C4-2B (cell line): ENCODE results near the gene TBC1D22B.

Experiments
- H3K27ac ChIP-seq: fragments of 450-650 bp; 2 replicates; pipeline ENCODE4 v1.5.1; 2017
- CTCF ChIP-seq: fragments of 450-650 bp; conservative IDR thresholded peaks from 2 replicates; pipeline ENCODE4 v1.5.1; 2017; ENCODE audit warnings: mild to moderate bottlenecking
- ZFX ChIP-seq: fragments of 450-650 bp; IDR thresholded peaks from 2 replicates; pipeline ENCODE4 v1.6.1; 2017

Gene TBC1D22B

GRCh38 chr6:37232430-37233017 is 25.0 kb upstream of the TBC1D22B start:
- TF ChIP-seq CTCF (no peak), ZFX (no peak)
- H3K27ac ChIP-seq, result no peak overlapping the region

GRCh38 chr6:37233541-37233940 is 24.0 kb upstream of the TBC1D22B start:
- H3K27ac ChIP-seq, result no peak overlapping the region
- no peak for TF ChIP-seq ZFX
- TF ChIP-seq CTCF, result no peak

GRCh38 chr6:37236921-37237320 is 20.7 kb upstream of the TBC1D22B start:
- TF ChIP-seq ZFX (no peak), CTCF (no peak)
- no peak overlapping the region for H3K27ac ChIP-seq

GRCh38 chr6:37237789-37238188 is 19.8 kb upstream of the TBC1D22B start:
- TF ChIP-seq CTCF (no peak), ZFX (no peak)
- no peak overlapping the region for H3K27ac ChIP-seq

GRCh38 chr6:37238381-37238780 is 19.2 kb upstream of the TBC1D22B start:
- no peak overlapping the region for H3K27ac ChIP-seq
- TF ChIP-seq ZFX, result no peak
- TF ChIP-seq CTCF, result no peak

GRCh38 chr6:37239526-37239925 is 18.0 kb upstream of the TBC1D22B start:
- H3K27ac ChIP-seq, result no peak overlapping the region

More at GRCh38 chr6:37239526-37239925, 18.0 kb upstream of the TBC1D22B start:
- no peak for TF ChIP-seq CTCF
- TF ChIP-seq ZFX, result no peak
